ENCODE measurements around the gene GOLGA8B.
"Not testable (repeated sequence)": the region's sequence is repeated elsewhere in the genome, so short reads cannot be mapped to it uniquely, and the experiment has no call there.

Gene GOLGA8B

GRCh38 chr15:34583399-34584329, at the start of gene GOLGA8B:
GOLGA8B (minus strand) TSS chr15:34583651; CDS start chr15:34535912, 47,739 bp downstream.
- TF ChIP-seq CTCF (conservative IDR thresholded peaks at IDR 0.05) (no peak), ZFX (IDR thresholded peaks at IDR 0.05) (peak; percentile 29; the same call in 1 of the 2 replicates)
- peak within 1 kb of the TSS; percentile 52 for H3K27ac ChIP-seq

GRCh38 chr15:34633165-34633564, 49.7 kb upstream of the GOLGA8B start:
- H3K27ac ChIP-seq, result not testable (repeated sequence)

- H3K27ac ChIP-seq, result no peak overlapping the region
These were observed 45.2 kb upstream of the GOLGA8B start for GRCh38 chr15:34628577-34629152.

GRCh38 chr15:34625007-34625406, 41.6 kb upstream of the GOLGA8B start:
- TF ChIP-seq CTCF (conservative IDR thresholded peaks at IDR 0.05) (no peak), ZFX (IDR thresholded peaks at IDR 0.05) (no peak)
- no peak overlapping the region for H3K27ac ChIP-seq

More at GRCh38 chr15:34628577-34629152, 45.2 kb upstream of the GOLGA8B start:
- TF ChIP-seq CTCF (conservative IDR thresholded peaks at IDR 0.05) (no peak), ZFX (IDR thresholded peaks at IDR 0.05) (no peak)

- H3K27ac ChIP-seq, result no peak overlapping the region
- peak; percentile 59 for TF ChIP-seq CTCF (conservative IDR thresholded peaks at IDR 0.05)
- TF ChIP-seq ZFX (IDR thresholded peaks at IDR 0.05), result no peak
These were observed 38.2 kb upstream of the GOLGA8B start for GRCh38 chr15:34621675-34622074.

- TF ChIP-seq ZFX (IDR thresholded peaks at IDR 0.05), result no peak
- TF ChIP-seq CTCF (conservative IDR thresholded peaks at IDR 0.05), result no peak
- no peak overlapping the region for H3K27ac ChIP-seq
These were observed 37.4 kb upstream of the GOLGA8B start for GRCh38 chr15:34620814-34621213.

- no peak overlapping the region for H3K27ac ChIP-seq
- TF ChIP-seq CTCF (conservative IDR thresholded peaks at IDR 0.05), result no peak
- TF ChIP-seq ZFX (IDR thresholded peaks at IDR 0.05), result no peak
These were observed 36.7 kb upstream of the GOLGA8B start for GRCh38 chr15:34620142-34620541.
